BJ (cell line): ENCODE data around the gene CACNB3. TPM values are rescaled to one million over a fixed set of nuclear protein-coding genes. Genes with fewer than 3 reads are reported as not detected.

Source experiments
- CTCF ChIA-PET: fragments of 350-600 bp; formaldehyde crosslinking; extraction: SDS; loops from one replicate; lab custom pipeline; 2021; ENCODE audit warnings: antibody characterized with exemption, inconsistent platforms; lab: Yijun Ruan, JAX
- POLR2A ChIA-PET: fragments of 300-600 bp; sonication (Branson Sonifier 250); formaldehyde crosslinking; extraction: SDS; loops from one replicate; lab custom pipeline; 2021; ENCODE audit warnings: antibody characterized with exemption; lab: Charles Lee
- DNase-seq: peaks from one replicate; pipeline ENCODE4 v3.0.0-alpha.2; 2011; ENCODE audit warnings: low read depth
- H3K27me3 ChIP-seq: 2 replicates; pipeline ENCODE4 v1.6.0; 2011; ENCODE audit warnings: low read length; ENCODE audit not compliant: control insufficient read depth, insufficient read depth
- H3K36me3 ChIP-seq: 2 replicates; pipeline ENCODE4 v1.5.1; 2011; ENCODE audit warnings: low read length; ENCODE audit not compliant: control insufficient read depth, insufficient read depth
- H3K4me3 ChIP-seq: 2 replicates; pipeline ENCODE4 v1.5.1; 2011; ENCODE audit warnings: low read depth, mild to moderate bottlenecking, control low read depth, low read length
- polyA plus RNA-seq: library from polyadenylated mRNA; depleted of rRNA; stranded (reverse); fragments of >200 nt; gene quantifications from 2 replicates; pipeline ENCODE4 v1.2.3, GENCODE V29; 2011
- TF ChIP-seq, protein P1 (sequence below): IDR thresholded peaks from 2 replicates; pipeline ENCODE4 v1.5.1; 2011; ENCODE audit warnings: low read depth, mild to moderate bottlenecking, control low read depth, inconsistent platforms, low read length, moderate library complexity; ENCODE audit not compliant: insufficient read depth

The CACNB3 gene
- polyA plus RNA-seq, 1 experiment: 48.2 TPM

DNA sequence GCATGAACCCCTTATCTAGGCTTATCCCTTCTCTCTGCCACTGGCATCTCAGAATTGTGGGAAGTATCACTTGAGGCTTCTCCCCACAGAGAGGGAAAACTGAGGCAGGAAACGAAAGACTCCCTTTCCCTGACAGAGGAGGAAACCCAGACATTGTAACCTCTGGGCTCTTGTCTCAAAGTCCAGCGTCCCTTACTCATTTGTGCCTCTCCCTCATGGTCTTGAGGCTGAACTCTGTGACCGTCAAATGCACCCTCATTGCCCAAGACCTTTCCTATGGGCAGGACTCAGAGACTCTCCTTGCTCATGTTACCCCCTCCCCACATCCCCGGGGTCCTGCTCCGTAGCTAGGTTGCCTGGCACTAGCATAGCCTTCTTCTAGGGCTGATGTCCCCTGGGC is 3.8 kb downstream of the CACNB3 start:
- Histone ChIP-seq H3K36me3 (peaks cover 21% of the 10 kb centered on the region), H3K27me3 (no peaks in the 10 kb centered on the region), H3K4me3 (no peak overlapping the region)
- POLR2A ChIA-PET: no interaction called here
- TF ChIP-seq, protein P1, sequence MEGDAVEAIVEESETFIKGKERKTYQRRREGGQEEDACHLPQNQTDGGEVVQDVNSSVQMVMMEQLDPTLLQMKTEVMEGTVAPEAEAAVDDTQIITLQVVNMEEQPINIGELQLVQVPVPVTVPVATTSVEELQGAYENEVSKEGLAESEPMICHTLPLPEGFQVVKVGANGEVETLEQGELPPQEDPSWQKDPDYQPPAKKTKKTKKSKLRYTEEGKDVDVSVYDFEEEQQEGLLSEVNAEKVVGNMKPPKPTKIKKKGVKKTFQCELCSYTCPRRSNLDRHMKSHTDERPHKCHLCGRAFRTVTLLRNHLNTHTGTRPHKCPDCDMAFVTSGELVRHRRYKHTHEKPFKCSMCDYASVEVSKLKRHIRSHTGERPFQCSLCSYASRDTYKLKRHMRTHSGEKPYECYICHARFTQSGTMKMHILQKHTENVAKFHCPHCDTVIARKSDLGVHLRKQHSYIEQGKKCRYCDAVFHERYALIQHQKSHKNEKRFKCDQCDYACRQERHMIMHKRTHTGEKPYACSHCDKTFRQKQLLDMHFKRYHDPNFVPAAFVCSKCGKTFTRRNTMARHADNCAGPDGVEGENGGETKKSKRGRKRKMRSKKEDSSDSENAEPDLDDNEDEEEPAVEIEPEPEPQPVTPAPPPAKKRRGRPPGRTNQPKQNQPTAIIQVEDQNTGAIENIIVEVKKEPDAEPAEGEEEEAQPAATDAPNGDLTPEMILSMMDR: no peak
- CTCF ChIA-PET: interaction anchor here (0.6 to 1.5 kb wide), 2 partner anchors 30 to 729 kb away, joined by 3 to 4 read pairs; partner anchors contain the start of gene DDX23
- DNase-seq: no peak

DNA sequence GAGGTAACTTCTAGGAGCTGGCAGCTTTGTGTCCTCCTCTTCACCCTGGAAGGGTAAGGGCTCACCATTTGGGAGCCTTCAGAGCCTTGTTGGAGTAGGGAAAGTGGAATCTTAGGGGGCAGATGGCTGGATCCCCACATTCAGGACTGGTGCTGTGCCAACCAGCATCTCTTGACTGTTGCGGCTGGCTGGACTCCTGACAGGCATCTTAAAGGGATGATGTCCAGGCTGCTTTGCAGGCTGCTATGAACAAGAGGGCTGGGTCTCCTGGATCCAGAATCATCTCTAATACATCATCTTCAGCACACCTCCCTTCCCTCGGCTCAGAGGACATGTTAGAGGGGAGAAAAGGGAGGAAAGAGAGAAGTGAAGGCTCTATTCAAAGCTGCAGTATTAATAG is 4.4 kb downstream of the CACNB3 start:
- peaks cover 23% of the 10 kb centered on the region for H3K36me3 ChIP-seq
- no peaks in the 10 kb centered on the region for H3K27me3 ChIP-seq
- ChIA-PET POLR2A (no interaction called here), CTCF (interaction anchor here (0.6 to 1.5 kb wide), 3 partner anchors 8 to 729 kb away, joined by 3 to 4 read pairs (median 3); partner anchors contain the start of gene DDX23)
- no peak for DNase-seq
- TF ChIP-seq, protein P1: no peak
- H3K4me3 ChIP-seq: no peak overlapping the region

DNA sequence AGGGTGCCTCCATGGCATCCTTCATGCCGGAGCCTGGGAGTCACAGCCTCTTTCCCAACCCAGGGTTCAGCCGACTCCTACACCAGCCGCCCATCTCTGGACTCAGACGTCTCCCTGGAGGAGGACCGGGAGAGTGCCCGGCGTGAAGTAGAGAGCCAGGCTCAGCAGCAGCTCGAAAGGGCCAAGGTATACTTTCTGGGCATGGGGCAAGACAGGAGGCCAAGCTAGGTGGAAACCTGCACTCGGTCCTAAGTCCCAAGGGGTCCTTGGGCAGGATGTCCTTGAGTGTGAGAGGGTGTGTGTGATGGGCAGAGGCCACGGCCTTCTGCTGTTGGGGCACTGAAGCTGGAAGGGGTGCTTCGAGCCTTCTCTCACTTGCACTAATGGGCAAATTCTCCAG is 5.0 kb downstream of the CACNB3 start:
- CTCF ChIA-PET: interaction anchor here (1.0 to 1.5 kb wide), 3 partner anchors 8 to 70 kb away, joined by 3 to 4 read pairs (median 3); partner anchors contain the start of gene DDX23
- H3K36me3 ChIP-seq: peaks cover 26% of the 10 kb centered on the region
- H3K27me3 ChIP-seq: no peaks in the 10 kb centered on the region
- TF ChIP-seq, protein P1: no peak
- H3K4me3 ChIP-seq: no peak overlapping the region
- POLR2A ChIA-PET: no interaction called here
- no peak for DNase-seq

DNA sequence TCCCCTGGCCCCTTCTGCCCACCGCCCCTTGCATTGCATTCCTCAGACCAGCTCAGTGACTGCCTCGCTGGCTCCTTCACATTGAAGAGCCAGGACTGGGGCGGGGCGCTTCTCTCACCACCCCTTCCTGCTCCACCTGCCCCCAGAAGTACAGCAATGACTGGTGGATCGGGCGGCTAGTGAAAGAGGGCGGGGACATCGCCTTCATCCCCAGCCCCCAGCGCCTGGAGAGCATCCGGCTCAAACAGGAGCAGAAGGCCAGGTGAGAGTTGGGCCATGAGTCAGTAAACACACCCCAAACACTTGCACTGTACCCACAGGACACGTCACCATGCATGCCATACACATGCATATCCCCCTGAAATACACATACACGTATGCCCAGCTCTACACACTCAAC is 5.8 kb downstream of the CACNB3 start:
- H3K27me3 ChIP-seq: no peaks in the 10 kb centered on the region
- ChIA-PET CTCF (interaction anchor here (1.5 kb wide), 1 partner anchor 71 kb away, joined by 3 read pairs; no protein-coding TSS in a partner anchor), POLR2A (no interaction called here)
- H3K36me3 ChIP-seq: peaks cover 32% of the 10 kb centered on the region
- DNase-seq: no peak
- TF ChIP-seq, protein P1: no peak
- H3K4me3 ChIP-seq: no peak overlapping the region

DNA sequence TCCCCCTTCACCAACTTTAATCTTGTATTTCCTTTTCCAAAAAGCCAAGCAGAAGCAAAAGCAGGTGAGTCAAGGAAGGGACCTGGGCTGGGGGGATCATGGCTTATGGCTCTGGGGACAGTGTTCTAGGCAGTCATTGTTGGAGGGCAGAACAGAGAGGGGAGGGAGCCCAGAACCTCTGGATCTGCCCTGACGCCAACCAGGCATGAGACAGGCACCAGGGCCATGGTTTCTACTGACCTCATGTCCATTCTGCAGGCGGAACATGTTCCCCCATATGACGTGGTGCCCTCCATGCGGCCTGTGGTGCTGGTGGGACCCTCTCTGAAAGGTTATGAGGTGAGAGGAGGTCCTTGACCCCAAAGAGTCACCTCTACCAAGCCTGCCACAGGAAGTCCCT is 6.6 kb downstream of the CACNB3 start:
- CTCF ChIA-PET: no interaction called here
- POLR2A ChIA-PET: no interaction called here
- H3K4me3 ChIP-seq: no peak overlapping the region

More for the DNA sequence above, 6.6 kb downstream of the CACNB3 start:
- Histone ChIP-seq H3K36me3 (peaks cover 38% of the 10 kb centered on the region), H3K27me3 (no peaks in the 10 kb centered on the region)
- no peak for DNase-seq
- TF ChIP-seq, protein P1: no peak
